KOPT-K1 (cell line): Measurements from ENCODE around the gene TICRR.

Experiments
- H3K27ac ChIP-seq: fragments of 200-600 bp; sonication (generic); 2 replicates; pipeline ENCODE4 v1.5.1; 2016; ENCODE audit warnings: antibody characterized with exemption, mild to moderate bottlenecking, low read depth, low read length; ENCODE audit not compliant: poor library complexity, severe bottlenecking
- H3K36me3 ChIP-seq: fragments of 200-600 bp; sonication (generic); 2 replicates; pipeline ENCODE4 v1.5.1; 2017; ENCODE audit warnings: antibody characterized with exemption, mild to moderate bottlenecking, low read length, moderate library complexity; ENCODE audit not compliant: insufficient read depth
- H3K9me3 ChIP-seq: fragments of 200-600 bp; sonication (generic); 2 replicates; pipeline ENCODE4 v1.5.1; 2017; ENCODE audit warnings: antibody characterized with exemption, low read length, mild to moderate bottlenecking; ENCODE audit not compliant: insufficient read depth, poor library complexity, severe bottlenecking

Gene TICRR

GRCh38 chr15:89591834-89592233 is 16.6 kb downstream of the TICRR start:
- H3K36me3 ChIP-seq: peaks cover 97% of the 10 kb centered on the region
- no peak overlapping the region for H3K27ac ChIP-seq
- no peaks in the 10 kb centered on the region for H3K9me3 ChIP-seq

GRCh38 chr15:89593018-89593417 is 17.7 kb downstream of the TICRR start:
- Histone ChIP-seq H3K36me3 (peaks cover 97% of the 10 kb centered on the region), H3K27ac (no peak overlapping the region), H3K9me3 (no peaks in the 10 kb centered on the region)

- Histone ChIP-seq H3K9me3 (no peaks in the 10 kb centered on the region), H3K36me3 (peaks cover 100% of the 10 kb centered on the region), H3K27ac (no peak overlapping the region)
Observed at GRCh38 chr15:89599021-89599420, 23.8 kb downstream of the TICRR start.

- Histone ChIP-seq H3K9me3 (peaks cover 25% of the 10 kb centered on the region), H3K36me3 (peaks cover 99% of the 10 kb centered on the region), H3K27ac (no peak overlapping the region)
Observed at GRCh38 chr15:89611317-89611716, 36.0 kb downstream of the TICRR start.

- H3K36me3 ChIP-seq: peaks cover 99% of the 10 kb centered on the region
- no peak overlapping the region for H3K27ac ChIP-seq
- peaks cover 25% of the 10 kb centered on the region for H3K9me3 ChIP-seq
Observed at GRCh38 chr15:89613031-89613430, 37.8 kb downstream of the TICRR start.

GRCh38 chr15:89614164-89614563 is 38.9 kb downstream of the TICRR start:
- Histone ChIP-seq H3K27ac (no peak overlapping the region), H3K36me3 (peaks cover 99% of the 10 kb centered on the region), H3K9me3 (peaks cover 25% of the 10 kb centered on the region)

GRCh38 chr15:89615135-89615534 is 39.9 kb downstream of the TICRR start:
- peaks cover 99% of the 10 kb centered on the region for H3K36me3 ChIP-seq
- H3K27ac ChIP-seq: no peak overlapping the region
- H3K9me3 ChIP-seq: peaks cover 25% of the 10 kb centered on the region

- peaks cover 18% of the 10 kb centered on the region for H3K9me3 ChIP-seq
- H3K27ac ChIP-seq: no peak overlapping the region
- H3K36me3 ChIP-seq: peaks cover 99% of the 10 kb centered on the region
Observed at GRCh38 chr15:89616228-89616627, 41.0 kb downstream of the TICRR start.

GRCh38 chr15:89621547-89621946 is 46.3 kb downstream of the TICRR start:
- Histone ChIP-seq H3K27ac (no peak overlapping the region), H3K9me3 (no peaks in the 10 kb centered on the region), H3K36me3 (peaks cover 100% of the 10 kb centered on the region)

- H3K36me3 ChIP-seq: peaks cover 100% of the 10 kb centered on the region
- H3K9me3 ChIP-seq: no peaks in the 10 kb centered on the region
- H3K27ac ChIP-seq: no peak overlapping the region
Observed at GRCh38 chr15:89623165-89623564, 47.9 kb downstream of the TICRR start.

- H3K9me3 ChIP-seq: no peaks in the 10 kb centered on the region
- peaks cover 98% of the 10 kb centered on the region for H3K36me3 ChIP-seq
- no peak overlapping the region for H3K27ac ChIP-seq
Observed at GRCh38 chr15:89625716-89626115, 50.4 kb downstream of the TICRR start.

- Histone ChIP-seq H3K9me3 (no peaks in the 10 kb centered on the region), H3K36me3 (peaks cover 98% of the 10 kb centered on the region), H3K27ac (no peak overlapping the region)
Observed at GRCh38 chr15:89627256-89627970, 52.1 kb downstream of the TICRR start.

GRCh38 chr15:89628301-89628700 is 53.0 kb downstream of the TICRR start:
- Histone ChIP-seq H3K9me3 (peaks cover under 1% of the 10 kb centered on the region), H3K36me3 (peaks cover 98% of the 10 kb centered on the region)

GRCh38 chr15:89628806-89629715 is 53.8 kb downstream of the TICRR start:
- H3K9me3 ChIP-seq: peaks cover 8% of the 10 kb centered on the region
- H3K27ac ChIP-seq: no peak overlapping the region
- H3K36me3 ChIP-seq: peaks cover 97% of the 10 kb centered on the region

More at GRCh38 chr15:89628301-89628700, 53.0 kb downstream of the TICRR start:
- no peak overlapping the region for H3K27ac ChIP-seq

- Histone ChIP-seq H3K9me3 (peaks cover 8% of the 10 kb centered on the region), H3K27ac (no peak overlapping the region), H3K36me3 (peaks cover 89% of the 10 kb centered on the region)
Observed at GRCh38 chr15:89629829-89630228, 54.6 kb downstream of the TICRR start.
